HG03064 (cell line): Measurements from ENCODE around the gene HOXD12.

ENCODE experiments used
- ATAC-seq: cut with Tn5 transposase; IDR thresholded peaks from one replicate; pipeline ENCODE4 v1.9.1; 2021; ENCODE audit warnings: low read depth; ENCODE audit not compliant: unreplicated experiment

HOXD12 gene

GRCh38 chr2:176146101-176146500, 46.5 kb downstream of the HOXD12 start:
- ATAC-seq = no peak

DNA sequence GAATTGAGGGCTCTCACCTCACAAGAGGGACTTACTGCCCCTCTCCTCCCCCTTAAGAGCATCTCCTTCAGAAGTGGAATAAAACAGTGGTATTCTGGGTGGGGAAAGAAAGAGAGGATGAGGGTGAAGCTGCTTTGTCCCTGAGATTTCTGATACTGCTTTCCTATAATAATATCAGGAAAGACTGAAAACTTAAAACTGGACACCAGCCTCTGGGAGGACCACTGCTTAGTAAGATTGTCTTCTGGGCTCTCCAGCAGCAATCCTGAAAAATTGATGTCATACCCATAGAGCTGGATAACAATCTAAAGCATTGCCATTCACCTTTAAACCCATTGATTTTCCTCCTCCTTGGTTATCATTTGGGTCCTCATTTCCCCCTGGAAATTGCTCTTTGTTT, 47.0 kb downstream of the HOXD12 start:
- no peak for ATAC-seq

GRCh38 chr2:176147210-176147799, 47.7 kb downstream of the HOXD12 start:
- no peak for ATAC-seq

- ATAC-seq = no peak
These were observed 48.4 kb downstream of the HOXD12 start for GRCh38 chr2:176147800-176148496.

- ATAC-seq = no peak
These were observed 49.3 kb downstream of the HOXD12 start for GRCh38 chr2:176148751-176149421.

DNA sequence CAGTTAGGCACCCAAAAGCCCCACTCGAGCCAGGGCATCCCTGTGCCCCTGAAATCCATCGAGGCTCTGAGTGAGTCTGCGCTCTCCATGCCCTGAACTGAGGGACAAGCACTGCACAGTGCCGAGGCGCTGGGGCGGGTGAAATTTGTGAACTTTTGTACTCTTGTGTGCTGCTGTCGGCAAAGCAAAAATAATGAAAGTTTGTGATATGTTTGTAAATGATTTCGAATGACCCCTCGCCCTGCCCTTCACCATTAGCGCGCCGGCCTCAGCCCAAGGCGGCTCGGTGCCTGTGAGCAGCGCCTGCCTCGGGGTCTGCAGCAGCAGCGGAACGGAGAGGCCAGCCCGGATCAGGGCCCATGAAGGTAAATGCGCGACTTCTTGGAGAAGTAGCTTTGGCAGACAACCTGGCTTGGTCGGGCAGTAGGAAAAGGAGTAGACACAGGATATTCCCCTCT, 49.9 kb downstream of the HOXD12 start:
- ATAC-seq = no peak

- no peak for ATAC-seq
These were observed 50.5 kb downstream of the HOXD12 start for GRCh38 chr2:176149939-176150583.

DNA sequence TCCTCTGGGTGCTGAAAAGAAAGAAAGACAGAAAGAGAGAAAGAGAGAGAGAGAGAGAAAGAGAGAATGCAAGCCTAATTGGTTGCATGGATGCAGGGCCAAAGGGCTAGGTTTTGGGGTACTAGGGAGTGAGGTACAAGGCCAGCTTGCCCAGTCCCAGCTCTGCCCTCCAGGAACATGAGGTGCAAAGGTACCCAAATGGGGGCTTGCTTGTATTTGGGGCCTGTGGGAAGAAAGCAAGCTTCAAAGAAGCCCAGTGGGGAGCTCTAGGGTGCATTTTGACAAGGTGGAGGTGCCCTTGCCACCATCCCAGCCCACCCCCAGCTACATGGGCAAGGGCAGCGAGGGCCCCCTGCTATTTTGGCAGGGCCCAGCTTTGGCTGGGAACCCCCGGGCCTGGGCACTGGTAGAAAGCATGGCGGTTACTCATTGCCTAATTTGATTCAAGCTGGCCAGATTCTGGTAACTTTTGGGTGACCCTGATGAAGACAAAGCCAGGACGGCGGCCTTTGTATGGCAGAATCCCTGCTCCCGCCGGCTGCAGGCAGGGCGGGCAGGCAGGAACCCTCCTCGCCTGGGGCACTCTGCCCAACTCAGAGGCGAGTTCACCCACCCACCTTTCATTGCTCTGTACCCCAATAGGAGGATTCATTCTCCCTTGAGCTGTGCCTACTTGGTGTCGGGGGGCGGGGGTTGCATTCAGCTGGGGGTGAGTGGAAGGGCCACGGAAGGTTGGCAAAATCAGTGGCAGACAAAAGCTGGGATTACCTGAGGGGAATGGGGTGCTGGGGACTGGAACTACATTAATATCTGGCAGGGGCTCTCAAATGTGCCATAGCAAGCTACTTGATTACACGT, 51.2 kb downstream of the HOXD12 start:
- ATAC-seq = no peak

DNA sequence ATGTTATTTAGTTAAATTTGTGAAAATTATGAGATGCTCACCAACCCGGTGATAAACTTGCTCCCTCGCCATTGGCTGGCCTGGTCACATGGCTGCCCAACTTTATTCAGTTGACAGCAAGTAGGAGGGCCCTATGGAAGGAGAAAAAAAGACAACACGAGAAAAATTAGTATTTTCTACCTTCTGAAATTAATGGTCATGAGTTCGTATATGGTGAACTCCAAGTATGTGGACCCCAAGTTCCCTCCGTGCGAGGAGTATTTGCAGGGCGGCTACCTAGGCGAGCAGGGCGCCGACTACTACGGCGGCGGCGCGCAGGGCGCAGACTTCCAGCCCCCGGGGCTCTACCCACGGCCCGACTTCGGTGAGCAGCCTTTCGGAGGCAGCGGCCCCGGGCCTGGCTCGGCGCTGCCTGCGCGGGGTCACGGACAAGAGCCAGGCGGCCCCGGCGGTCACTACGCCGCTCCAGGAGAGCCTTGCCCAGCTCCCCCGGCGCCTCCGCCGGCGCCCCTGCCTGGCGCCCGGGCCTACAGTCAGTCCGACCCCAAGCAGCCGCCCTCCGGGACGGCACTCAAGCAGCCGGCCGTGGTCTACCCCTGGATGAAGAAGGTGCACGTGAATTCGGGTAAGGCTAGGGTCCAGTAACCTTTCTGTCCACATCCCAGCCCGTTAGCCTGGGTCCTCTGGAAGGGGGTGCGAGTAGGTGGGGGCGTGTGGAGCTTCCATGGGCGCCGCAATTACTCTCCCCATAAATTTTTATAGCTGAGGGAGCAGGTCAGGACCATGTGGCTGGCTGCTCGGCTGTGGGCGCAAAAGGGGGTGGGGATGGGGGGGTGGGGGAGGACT, 52.1 kb downstream of the HOXD12 start, which contains the start of gene HOXD4:
Gene HOXD4, plus strand, starts transcription at position 109 of the 846 bp plus-strand sequence. Its CDS starts 84 bp downstream, at position 193.
- no peak for ATAC-seq
